ENCODE results near the gene ANKRD65. TPM values are rescaled to one million over a fixed set of nuclear protein-coding genes. Genes with fewer than 3 reads are reported as not detected.
"Not testable (repeated sequence)": the region's sequence is repeated elsewhere in the genome, so short reads cannot be mapped to it uniquely, and the experiment has no call there.

Gene ANKRD65
- total RNA-seq, 2 experiments from 2014 or later, result not detected

- ChIA-PET CTCF (no interaction called here), POLR2A (no interaction called here)
- H3K4me3 Mint-ChIP-seq, result no peak overlapping the region
- no peaks in the 10 kb centered on the region for H3K9me3 Mint-ChIP-seq
- no peaks in the 10 kb centered on the region for H3K27me3 Mint-ChIP-seq
- no peak overlapping the region for H3K27ac Mint-ChIP-seq
- intact Hi-C loops (cut with micrococcal nuclease), result no loop called here
- DNase-seq, result no peak
- peaks cover 70% of the 10 kb centered on the region for H3K36me3 Mint-ChIP-seq
- peaks cover 23% of the 10 kb centered on the region for H3K4me1 Mint-ChIP-seq (ENCODE audit: low read depth)
Measured at GRCh38 chr1:1394116-1394515, 27.0 kb downstream of the ANKRD65 start.

GRCh38 chr1:1393428-1393827 is 27.6 kb downstream of the ANKRD65 start:
- POLR2A ChIA-PET, result no interaction called here
- Mint-ChIP-seq H3K27me3 (no peaks in the 10 kb centered on the region), H3K4me3 (no peak overlapping the region), H3K4me1 (ENCODE audit: low read depth) (peaks cover 23% of the 10 kb centered on the region), H3K27ac (no peak overlapping the region), H3K36me3 (peaks cover 69% of the 10 kb centered on the region), H3K9me3 (no peaks in the 10 kb centered on the region)
- intact Hi-C loops (cut with micrococcal nuclease), result no loop called here
- no peak for DNase-seq
- CTCF ChIA-PET, result interaction anchor here (0.9 kb wide), 1 partner anchor 87 kb away, joined by 3 read pairs; no protein-coding TSS in a partner anchor

DNA sequence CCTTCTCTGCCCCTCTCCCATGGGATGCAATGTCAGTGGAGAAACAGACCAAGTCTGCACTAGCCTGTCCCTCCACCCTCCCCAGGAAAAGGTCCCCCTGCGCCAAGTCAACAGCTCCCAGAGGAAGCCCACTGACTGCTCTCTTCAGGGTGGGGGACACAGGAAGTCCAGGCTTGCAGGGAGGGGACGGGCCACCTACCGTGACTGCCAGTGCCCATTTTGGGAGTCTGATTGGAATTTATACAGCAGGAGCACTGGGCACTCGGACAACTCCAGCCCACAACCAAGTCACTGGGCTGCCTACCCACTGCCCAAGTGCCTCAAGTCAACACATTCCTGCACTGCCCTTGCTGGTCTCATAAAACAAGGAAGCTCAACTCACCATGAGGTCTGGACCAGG is 28.1 kb downstream of the ANKRD65 start:
- peaks cover 69% of the 10 kb centered on the region for H3K36me3 Mint-ChIP-seq
- ChIA-PET POLR2A (no interaction called here), CTCF (interaction anchor here (0.9 to 1.2 kb wide), 2 partner anchors 47 to 86 kb away, joined by 3 read pairs; no protein-coding TSS in a partner anchor)
- no peak for DNase-seq
- H3K27ac Mint-ChIP-seq, result no peak overlapping the region
- no peaks in the 10 kb centered on the region for H3K9me3 Mint-ChIP-seq
- no peaks in the 10 kb centered on the region for H3K27me3 Mint-ChIP-seq
- no peak overlapping the region for H3K4me3 Mint-ChIP-seq
- peaks cover 19% of the 10 kb centered on the region for H3K4me1 Mint-ChIP-seq (ENCODE audit: low read depth)
- intact Hi-C loops (cut with micrococcal nuclease), result no loop called here

DNA sequence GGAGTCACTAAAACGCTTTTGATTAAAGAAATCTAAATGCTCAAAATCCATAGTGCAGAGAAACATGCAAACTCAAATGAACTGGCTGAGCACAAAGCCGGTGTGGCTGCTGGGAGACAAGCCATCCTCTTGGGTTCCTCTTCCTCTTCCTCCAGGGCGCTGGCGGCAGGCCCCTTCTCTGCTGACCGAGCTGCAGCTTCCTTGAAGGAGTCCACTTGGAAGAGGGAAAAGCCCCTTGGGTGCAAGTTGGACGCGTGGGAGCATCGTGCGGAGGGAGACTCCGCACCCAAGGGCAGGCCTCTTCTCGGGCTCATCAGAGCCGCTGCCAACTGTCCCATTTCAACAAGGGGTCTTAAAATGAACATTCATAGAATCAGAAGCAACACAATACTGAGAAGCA is 29.9 kb downstream of the ANKRD65 start:
- intact Hi-C loops (cut with micrococcal nuclease), result no loop called here
- H3K4me1 Mint-ChIP-seq (ENCODE audit: low read depth), result peaks cover 9% of the 10 kb centered on the region
- no peak overlapping the region for H3K4me3 Mint-ChIP-seq
- no peak overlapping the region for H3K27ac Mint-ChIP-seq
- H3K9me3 Mint-ChIP-seq, result no peaks in the 10 kb centered on the region
- no peak for DNase-seq
- ChIA-PET POLR2A (no interaction called here), CTCF (interaction anchor here (1.2 to 1.3 kb wide), 2 partner anchors 11 to 50 kb away, joined by 3 to 4 read pairs; no protein-coding TSS in a partner anchor)
- H3K36me3 Mint-ChIP-seq, result peaks cover 76% of the 10 kb centered on the region
- H3K27me3 Mint-ChIP-seq, result no peaks in the 10 kb centered on the region

- peaks cover 8% of the 10 kb centered on the region for H3K4me1 Mint-ChIP-seq (ENCODE audit: low read depth)
- POLR2A ChIA-PET, result no interaction called here
- intact Hi-C loops (cut with micrococcal nuclease), result no loop called here
- H3K36me3 Mint-ChIP-seq, result peaks cover 79% of the 10 kb centered on the region
- H3K27ac Mint-ChIP-seq, result no peak overlapping the region
- H3K4me3 Mint-ChIP-seq, result no peak overlapping the region
- DNase-seq, result no peak
- H3K9me3 Mint-ChIP-seq, result no peaks in the 10 kb centered on the region
- no peaks in the 10 kb centered on the region for H3K27me3 Mint-ChIP-seq
- CTCF ChIA-PET, result interaction anchor here (1.2 to 1.3 kb wide), 2 partner anchors 12 to 50 kb away, joined by 3 to 4 read pairs; no protein-coding TSS in a partner anchor
Measured at GRCh38 chr1:1390675-1391074, 30.4 kb downstream of the ANKRD65 start.

GRCh38 chr1:1388078-1388472 is 33.0 kb downstream of the ANKRD65 start:
- POLR2A ChIA-PET, result interaction anchor here (0.8 kb wide), 1 partner anchor 9 kb away, joined by 3 read pairs; no protein-coding TSS in a partner anchor
- Mint-ChIP-seq H3K4me1 (ENCODE audit: low read depth) (no peaks in the 10 kb centered on the region), H3K27ac (no peak overlapping the region), H3K27me3 (no peaks in the 10 kb centered on the region), H3K36me3 (peaks cover 57% of the 10 kb centered on the region), H3K9me3 (no peaks in the 10 kb centered on the region), H3K4me3 (no peak overlapping the region)
- CTCF ChIA-PET, result interaction anchor here (1.0 kb wide), 1 partner anchor 53 kb away, joined by 3 read pairs; no protein-coding TSS in a partner anchor
- intact Hi-C loops (cut with micrococcal nuclease), result no loop called here
- DNase-seq, result no peak

DNA sequence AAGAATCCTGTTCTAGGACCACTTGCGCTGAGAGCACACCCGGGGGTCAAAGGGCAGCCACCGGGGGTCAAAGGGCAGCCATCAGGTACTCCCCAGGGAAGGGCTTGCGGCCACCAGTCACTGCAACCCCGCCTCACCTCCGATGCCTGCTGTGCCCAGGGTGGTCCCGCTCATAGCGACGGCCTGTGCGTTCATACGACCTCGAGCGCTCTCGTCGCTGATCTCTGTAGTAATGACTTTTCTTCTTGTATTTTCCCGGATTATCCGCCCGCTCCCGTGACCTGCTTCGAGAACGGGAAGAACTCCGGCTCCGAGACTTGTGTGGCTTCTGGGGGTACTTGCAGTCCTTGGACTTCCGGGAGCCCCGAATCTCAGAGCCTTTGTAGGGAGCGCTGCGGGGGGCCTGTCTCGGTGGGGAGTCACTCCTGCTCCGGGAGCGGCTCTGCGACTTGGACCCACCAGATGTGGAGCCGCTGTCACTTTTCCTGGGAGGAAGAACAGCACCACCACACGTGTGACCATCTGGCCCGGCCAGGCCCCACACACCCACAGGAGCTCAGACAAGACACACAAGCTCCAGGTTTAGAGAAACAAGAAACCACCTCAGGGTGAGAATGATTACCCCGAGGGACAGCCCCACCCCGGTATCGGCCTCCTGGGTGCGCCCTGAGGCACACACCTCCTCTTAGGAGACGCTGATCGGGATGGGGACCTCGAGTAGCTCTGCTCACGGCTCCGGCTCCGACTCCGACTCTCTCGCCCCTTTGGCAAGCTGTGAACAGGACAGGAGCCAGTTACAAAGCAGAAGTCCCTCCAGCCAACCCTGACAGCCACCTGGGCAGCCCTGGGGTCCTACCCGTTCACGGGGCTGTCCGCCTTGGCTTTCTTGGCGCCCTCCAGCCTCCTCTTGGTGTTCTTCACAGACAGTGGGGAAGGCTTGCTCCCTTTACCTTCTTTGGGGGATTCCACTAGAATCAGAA is 33.7 kb downstream of the ANKRD65 start:
- no peak for DNase-seq
- Mint-ChIP-seq H3K4me3 (no peak overlapping the region), H3K36me3 (peaks cover 53% of the 10 kb centered on the region), H3K9me3 (no peaks in the 10 kb centered on the region), H3K27me3 (no peaks in the 10 kb centered on the region), H3K27ac (no peak overlapping the region), H3K4me1 (ENCODE audit: low read depth) (no peaks in the 10 kb centered on the region)
- ChIA-PET CTCF (no interaction called here), POLR2A (interaction anchor here (0.8 kb wide), 1 partner anchor 10 kb away, joined by 3 read pairs; no protein-coding TSS in a partner anchor)
- intact Hi-C loops (cut with micrococcal nuclease), result no loop called here

- ChIA-PET POLR2A (no interaction called here), CTCF (no interaction called here)
- intact Hi-C loops (cut with micrococcal nuclease), result no loop called here
- H3K4me1 Mint-ChIP-seq (ENCODE audit: low read depth), result no peaks in the 10 kb centered on the region
- H3K9me3 Mint-ChIP-seq, result no peaks in the 10 kb centered on the region
- no peak overlapping the region for H3K27ac Mint-ChIP-seq
- H3K36me3 Mint-ChIP-seq, result peaks cover 42% of the 10 kb centered on the region
- no peak overlapping the region for H3K4me3 Mint-ChIP-seq
- DNase-seq, result no peak
- H3K27me3 Mint-ChIP-seq, result no peaks in the 10 kb centered on the region
Measured at GRCh38 chr1:1385931-1386330, 35.1 kb downstream of the ANKRD65 start.

DNA sequence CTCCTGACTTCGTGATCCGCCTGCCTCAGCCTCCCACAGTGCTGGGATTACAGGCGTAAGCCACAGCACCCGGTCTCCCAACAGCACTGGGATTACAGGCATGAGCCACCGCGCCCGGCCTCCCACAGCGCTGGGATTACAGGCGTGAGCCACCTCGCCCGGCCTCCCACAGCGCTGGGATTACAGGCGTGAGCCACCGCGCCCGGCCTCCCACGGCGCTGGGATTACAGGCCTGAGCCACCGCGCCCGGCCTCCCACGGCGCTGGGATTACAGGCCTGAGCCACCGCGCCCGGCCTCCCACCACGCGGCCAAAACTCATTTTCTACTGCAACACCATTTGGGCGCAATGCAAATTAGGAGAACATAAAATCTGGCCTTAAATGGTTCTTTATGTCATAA is 35.7 kb downstream of the ANKRD65 start:
- H3K4me1 Mint-ChIP-seq (ENCODE audit: low read depth); DNase-seq; H3K9me3 Mint-ChIP-seq; H3K27ac Mint-ChIP-seq; intact Hi-C loops (cut with micrococcal nuclease); POLR2A ChIA-PET; H3K4me3 Mint-ChIP-seq; CTCF ChIA-PET; H3K27me3 Mint-ChIP-seq: not testable (repeated sequence)
- H3K36me3 Mint-ChIP-seq, result peaks cover 36% of the 10 kb centered on the region

DNA sequence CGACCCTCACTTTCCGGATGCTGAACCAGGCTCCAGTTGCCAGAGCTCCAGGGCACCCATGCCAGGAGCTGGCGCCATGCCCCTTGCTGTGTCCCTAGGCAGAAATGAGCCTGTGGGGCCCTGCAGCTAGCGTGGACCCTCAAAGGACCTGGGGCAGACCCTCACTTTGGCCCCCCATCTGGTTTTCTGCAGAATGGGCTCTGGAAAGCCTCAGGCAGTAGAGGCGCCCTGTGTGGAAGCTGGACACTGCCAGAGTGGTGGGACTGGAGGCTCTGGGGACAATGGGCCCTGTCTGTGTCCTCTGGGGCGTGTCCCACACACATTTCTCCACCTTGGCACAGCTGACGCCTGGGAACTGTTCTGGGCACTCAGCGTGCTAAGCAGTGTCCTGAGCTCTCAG is 39.8 kb downstream of the ANKRD65 start:
- Mint-ChIP-seq H3K27ac (no peak overlapping the region), H3K36me3 (peaks cover 4% of the 10 kb centered on the region), H3K27me3 (no peaks in the 10 kb centered on the region), H3K9me3 (no peaks in the 10 kb centered on the region), H3K4me3 (no peak overlapping the region), H3K4me1 (ENCODE audit: low read depth) (no peaks in the 10 kb centered on the region)
- POLR2A ChIA-PET, result no interaction called here
- intact Hi-C loops (cut with micrococcal nuclease), result no loop called here
- CTCF ChIA-PET, result no interaction called here
- no peak for DNase-seq

DNA sequence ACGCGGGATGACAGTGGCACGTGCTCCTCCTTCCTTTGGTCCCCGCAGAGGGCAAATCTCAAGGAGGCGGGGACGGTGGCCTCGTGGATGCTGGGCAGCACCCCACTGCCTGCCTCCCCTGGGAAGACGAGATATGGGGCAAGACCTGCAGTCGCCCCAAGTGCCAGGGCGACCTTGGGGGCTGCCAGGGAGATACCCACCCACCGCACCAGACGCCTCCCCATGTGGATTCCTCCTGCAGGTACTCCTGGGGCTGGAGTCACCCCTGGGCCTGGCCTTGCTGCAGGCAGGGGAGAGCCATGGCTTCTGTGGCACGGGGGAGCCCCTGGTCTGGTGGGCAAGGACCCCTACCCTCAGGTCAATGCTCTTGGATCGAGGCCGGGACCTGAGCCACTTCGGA is 40.2 kb downstream of the ANKRD65 start:
- intact Hi-C loops (cut with micrococcal nuclease), result no loop called here
- no peaks in the 10 kb centered on the region for H3K27me3 Mint-ChIP-seq

GRCh38 chr1:1377540-1378205 is 43.4 kb downstream of the ANKRD65 start:
- intact Hi-C loops (cut with micrococcal nuclease), result loop anchor here (5.0 to 10.0 kb wide), 2 partner anchors 70 to 343 kb away; partner anchors contain the start of genes ACAP3 and PUSL1
- peaks cover 13% of the 10 kb centered on the region for H3K4me1 Mint-ChIP-seq (ENCODE audit: low read depth)
- ChIA-PET CTCF (no interaction called here), POLR2A (interaction anchor here (0.7 kb wide), 1 partner anchor 122 kb away, joined by 3 read pairs; no protein-coding TSS in a partner anchor)
- no peak overlapping the region for H3K27ac Mint-ChIP-seq
- H3K9me3 Mint-ChIP-seq, result no peaks in the 10 kb centered on the region
- DNase-seq, result no peak
- H3K36me3 Mint-ChIP-seq, result peaks cover 6% of the 10 kb centered on the region
- no peak overlapping the region for H3K4me3 Mint-ChIP-seq
- no peaks in the 10 kb centered on the region for H3K27me3 Mint-ChIP-seq

More for the DNA sequence above, 40.2 kb downstream of the ANKRD65 start:
- Mint-ChIP-seq H3K4me3 (no peak overlapping the region), H3K27ac (no peak overlapping the region), H3K9me3 (no peaks in the 10 kb centered on the region), H3K4me1 (ENCODE audit: low read depth) (no peaks in the 10 kb centered on the region), H3K36me3 (peaks cover 2% of the 10 kb centered on the region)
- CTCF ChIA-PET, result no interaction called here
- POLR2A ChIA-PET, result no interaction called here
- no peak for DNase-seq
